ENCODE measurements around the gene OPTC. TPM values are rescaled to one million over a fixed set of nuclear protein-coding genes. Genes with fewer than 3 reads are reported as not detected.

Gene OPTC
- total and polyA plus RNA-seq, 2 of the 8 experiments (the other 6 are each of a cell fraction or from before 2014, with no cell fraction given) = 1.1 to 4.0 TPM

DNA sequence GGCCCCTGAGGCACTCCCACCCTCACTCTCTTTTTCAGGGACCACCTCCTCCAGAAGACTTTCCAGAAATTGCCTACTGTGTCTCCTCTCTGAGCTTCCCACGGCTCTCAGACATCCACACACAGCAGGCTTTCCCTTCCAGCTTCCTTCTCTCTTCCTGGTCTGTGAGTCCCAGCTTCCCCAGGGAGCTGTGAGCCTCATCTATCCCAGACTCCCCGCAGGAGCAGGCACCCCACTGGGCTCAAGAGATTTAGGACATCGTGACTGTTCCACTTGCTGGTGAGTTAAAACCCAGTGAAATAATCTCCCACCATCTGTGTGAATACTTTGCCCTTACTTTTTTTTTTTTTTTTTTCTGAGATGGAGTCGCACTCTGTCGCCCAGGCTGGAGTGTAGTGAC, 40.3 kb upstream of the OPTC start:
- Histone ChIP-seq H3K4ac (replicated peaks; ENCODE audit: insufficient read length, low read depth, low read length) (no peak overlapping the region), H4K8ac (ENCODE audit: extremely low read depth, insufficient read depth, low read length) (no peak overlapping the region), H3K27me3 (replicated peaks in 1 of 4; ENCODE audit: control insufficient read depth in 3 of 4, extremely low read depth in 1 of 4, insufficient read depth in 3 of 4, low read length in 3 of 4) (no peaks in the 10 kb centered on the region), H4K5ac (ENCODE audit: insufficient read length, low read depth, low read length) (no peak overlapping the region), H3K9me3 (ENCODE audit: insufficient read depth in 2 of 2, low read depth in 1 of 2, low read length in 1 of 2) (no peaks in the 10 kb centered on the region), H3K4me1 (replicated peaks in 1 of 4; ENCODE audit: control insufficient read depth in 3 of 4, insufficient read depth in 4 of 4, low read length in 3 of 4) (peaks cover 0 to 2% (median 0%) of the 10 kb centered on the region in 4 experiments; a peak in 2 of 7 replicates), H4K20me1 (replicated peaks in 1 of 2; ENCODE audit: control insufficient read depth in 1 of 2, insufficient read depth in 2 of 2, low read length in 2 of 2) (no peaks in the 10 kb centered on the region), H3K79me2 (ENCODE audit: control insufficient read depth in 1 of 2, insufficient read depth in 2 of 2, low read length in 2 of 2) (no peaks in the 10 kb centered on the region), H2BK5ac (ENCODE audit: low read depth, low read length) (no peak overlapping the region), H3K23me2 (ENCODE audit: low read depth, low read length) (no peaks in the 10 kb centered on the region), H3K4me3 (ENCODE audit: extremely low read depth in 1 of 4, insufficient read depth in 2 of 4, low read depth in 3 of 4, low read length in 4 of 4) (no peak overlapping the region), H3K79me1 (ENCODE audit: low read depth, low read length) (no peaks in the 10 kb centered on the region), H3K18ac (ENCODE audit: extremely low read depth, low read length) (no peak overlapping the region), H2BK15ac (ENCODE audit: low read length) (no peak overlapping the region), H3K23ac (ENCODE audit: insufficient read length) (no peak overlapping the region), H4K91ac (replicated peaks; ENCODE audit: insufficient read length, low read length) (no peak overlapping the region), H2AFZ (ENCODE audit: low read length) (no peak overlapping the region), H3K14ac (ENCODE audit: insufficient read length) (no peak overlapping the region), H2BK120ac (replicated peaks; ENCODE audit: low read depth, low read length) (no peak overlapping the region), H2AK5ac (ENCODE audit: low read depth, low read length) (no peak overlapping the region), H3K9ac (replicated peaks in 1 of 4; ENCODE audit: extremely low read depth in 1 of 4, low read depth in 3 of 4, low read length in 3 of 4) (no peak overlapping the region), H3K27ac (ENCODE audit: low read depth, low read length) (no peak overlapping the region), H3K36me3 (ENCODE audit: control insufficient read depth in 2 of 4, insufficient read depth in 4 of 4, low read length in 3 of 4) (no peaks in the 10 kb centered on the region), H3K4me2 (ENCODE audit: insufficient read depth in 1 of 2, low read depth in 2 of 2, low read length in 2 of 2) (no peak overlapping the region), H3K56ac (replicated peaks; ENCODE audit: insufficient read length, low read depth, low read length) (no peak overlapping the region), H2BK20ac (ENCODE audit: low read length) (no peak overlapping the region), H2BK12ac (ENCODE audit: low read depth, low read length) (no peak overlapping the region)
- DNase-seq (ENCODE audit: low read depth in 1 of 2, low spot score in 2 of 2) = no peak
- ChIA-PET POLR2A (ENCODE audit: partially characterized antibody) (no interaction called here), CTCF (ENCODE audit: partially characterized antibody) (interaction anchor here (0.7 to 5.6 kb wide), 7 partner anchors 10 to 414 kb away, joined by 3 to 72 read pairs (median 6); no protein-coding TSS in a partner anchor)
- no peak for FAIRE-seq
- TF ChIP-seq HDAC6 (IDR thresholded peaks at IDR 0.05; ENCODE audit: low read depth, low read length) = no peak
- TF ChIP-seq POLR2A (IDR thresholded peaks at IDR 0.05; ENCODE audit: control extremely low read depth in 1 of 2, low read depth in 2 of 2, low read length in 2 of 2) = no peak
- TF ChIP-seq SIN3A (conservative IDR thresholded peaks at IDR 0.05 in 1 of 2, IDR thresholded peaks at IDR 0.05 in 1 of 2; ENCODE audit: low read depth in 1 of 2, low read length in 2 of 2) = no peak
- TF ChIP-seq RFX5 (IDR thresholded peaks at IDR 0.05; ENCODE audit: borderline replicate concordance, low read depth, low read length) = no peak
- TF ChIP-seq TAF1 (IDR thresholded peaks at IDR 0.05; ENCODE audit: low read depth, low read length) = no peak
- TF ChIP-seq, protein P1, sequence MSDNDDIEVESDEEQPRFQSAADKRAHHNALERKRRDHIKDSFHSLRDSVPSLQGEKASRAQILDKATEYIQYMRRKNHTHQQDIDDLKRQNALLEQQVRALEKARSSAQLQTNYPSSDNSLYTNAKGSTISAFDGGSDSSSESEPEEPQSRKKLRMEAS (IDR thresholded peaks at IDR 0.05) = no peak
- TF ChIP-seq SP1 (IDR thresholded peaks at IDR 0.05; ENCODE audit: low read depth, low read length) = no peak
- no peak for TF ChIP-seq CEBPB (IDR thresholded peaks at IDR 0.05; ENCODE audit: low read depth, low read length)
- no peak for TF ChIP-seq NRF1 (IDR thresholded peaks at IDR 0.05; ENCODE audit: low read depth, low read length)
- no peak for TF ChIP-seq USF2 (IDR thresholded peaks at IDR 0.05; ENCODE audit: low read length)
- 82% methylated on average over 4 of the region's 5 CpGs; no CpG with 5 or more reads in 1 of the 2 experiments for WGBS, 2 experiments (ENCODE audit: extremely low coverage in 1 of 2, insufficient coverage in 1 of 2, insufficient read length in 1 of 2, insufficient replicate concordance in 2 of 2, low coverage in 1 of 2, low lambda C conversion rate in 2 of 2, missing lambda C conversion rate in 1 of 2)
